AG04449 (cell line): ENCODE data around the gene MAP1B.

Experiments used
- CTCF ChIA-PET: fragments of 350-600 bp; formaldehyde crosslinking; extraction: SDS; loops from one replicate; lab custom pipeline; 2021; ENCODE audit warnings: antibody characterized with exemption; lab: Yijun Ruan, JAX
- POLR2A ChIA-PET: fragments of 400-600, 350-600 bp; formaldehyde crosslinking; extraction: SDS; loops from one replicate; lab custom pipeline; 2020; ENCODE audit warnings: antibody characterized with exemption, inconsistent platforms; lab: Yijun Ruan, JAX
- DNase-seq: peaks from one replicate; pipeline ENCODE4 v3.0.0-alpha.2; 2010; ENCODE audit warnings: low read depth, low spot score
- H3K4me3 ChIP-seq: 2 replicates; pipeline ENCODE4 v1.5.1; 2011; ENCODE audit warnings: low read depth, mild to moderate bottlenecking, control low read depth, low read length
- TF ChIP-seq, protein P1 (sequence below): IDR thresholded peaks from one replicate; pipeline ENCODE4 v1.5.1; 2011; ENCODE audit warnings: mild to moderate bottlenecking, moderate library complexity, low read length, control low read depth, inconsistent platforms; ENCODE audit not compliant: insufficient read depth; ENCODE audit errors: missing control alignments

The MAP1B gene

DNA sequence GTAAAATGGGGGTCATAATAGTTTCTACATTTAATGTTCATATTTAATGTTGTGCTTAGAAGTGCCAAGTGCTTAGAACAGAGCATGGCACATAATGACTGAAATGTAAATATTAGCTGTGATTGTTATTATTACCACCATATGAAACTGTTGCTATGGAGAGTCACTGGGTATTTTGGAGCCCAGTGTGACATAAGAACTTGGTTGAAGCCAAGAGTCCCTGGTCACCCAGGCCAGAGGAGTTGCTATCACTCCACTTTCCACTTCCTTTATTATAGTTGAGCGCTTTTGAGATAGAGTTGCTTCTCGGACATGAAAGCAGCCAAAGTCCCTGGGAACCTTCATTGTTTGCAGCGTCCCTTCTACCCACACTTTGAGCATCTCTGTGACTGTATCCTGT lies 77.1 kb downstream of the MAP1B start:
- CTCF ChIA-PET, result interaction anchor here (1.6 kb wide), 1 partner anchor 124 kb away, joined by 4 read pairs; no protein-coding TSS in a partner anchor
- DNase-seq, result no peak
- no peak overlapping the region for H3K4me3 ChIP-seq
- TF ChIP-seq, protein P1, sequence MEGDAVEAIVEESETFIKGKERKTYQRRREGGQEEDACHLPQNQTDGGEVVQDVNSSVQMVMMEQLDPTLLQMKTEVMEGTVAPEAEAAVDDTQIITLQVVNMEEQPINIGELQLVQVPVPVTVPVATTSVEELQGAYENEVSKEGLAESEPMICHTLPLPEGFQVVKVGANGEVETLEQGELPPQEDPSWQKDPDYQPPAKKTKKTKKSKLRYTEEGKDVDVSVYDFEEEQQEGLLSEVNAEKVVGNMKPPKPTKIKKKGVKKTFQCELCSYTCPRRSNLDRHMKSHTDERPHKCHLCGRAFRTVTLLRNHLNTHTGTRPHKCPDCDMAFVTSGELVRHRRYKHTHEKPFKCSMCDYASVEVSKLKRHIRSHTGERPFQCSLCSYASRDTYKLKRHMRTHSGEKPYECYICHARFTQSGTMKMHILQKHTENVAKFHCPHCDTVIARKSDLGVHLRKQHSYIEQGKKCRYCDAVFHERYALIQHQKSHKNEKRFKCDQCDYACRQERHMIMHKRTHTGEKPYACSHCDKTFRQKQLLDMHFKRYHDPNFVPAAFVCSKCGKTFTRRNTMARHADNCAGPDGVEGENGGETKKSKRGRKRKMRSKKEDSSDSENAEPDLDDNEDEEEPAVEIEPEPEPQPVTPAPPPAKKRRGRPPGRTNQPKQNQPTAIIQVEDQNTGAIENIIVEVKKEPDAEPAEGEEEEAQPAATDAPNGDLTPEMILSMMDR, result no peak
- POLR2A ChIA-PET, result no interaction called here

DNA sequence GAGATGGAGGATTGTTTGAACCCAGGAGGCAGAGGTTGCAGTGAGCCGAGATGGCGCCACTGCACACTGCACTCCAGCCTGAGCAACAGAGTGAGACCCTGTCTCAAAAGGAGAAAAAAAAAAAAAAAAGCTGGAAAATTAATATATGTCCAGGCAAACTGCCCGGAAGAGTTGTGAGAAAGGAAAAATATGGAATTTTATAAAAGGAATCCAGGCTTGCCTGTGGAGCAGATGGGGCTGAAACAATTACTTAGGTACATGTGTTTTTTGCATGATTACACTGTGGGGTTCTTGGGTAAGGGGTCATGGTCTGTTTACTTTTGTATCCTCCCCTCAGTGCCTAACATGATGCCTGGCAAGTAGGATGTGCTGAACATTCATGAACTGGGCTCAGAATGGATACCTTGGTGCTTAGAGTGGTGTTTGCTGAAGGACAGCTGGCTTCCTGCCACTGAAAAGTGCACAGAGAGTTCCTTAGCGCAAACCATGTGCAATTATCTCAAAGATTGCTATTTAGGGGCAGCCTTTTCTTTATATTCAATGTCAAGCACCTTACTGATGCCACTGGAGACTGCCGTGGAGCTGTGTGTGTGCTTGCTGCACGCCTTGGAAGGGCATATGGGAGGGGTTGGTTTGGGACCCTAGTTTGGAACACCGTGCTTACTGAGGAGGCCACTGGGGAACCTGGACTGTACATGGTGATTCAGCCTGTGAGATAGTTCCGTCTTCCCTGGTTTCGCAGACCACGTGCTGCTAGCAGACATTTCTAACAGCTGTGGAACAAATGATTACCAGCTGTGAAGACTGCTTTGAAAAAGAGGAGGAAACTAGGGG lies 78.4 kb downstream of the MAP1B start:
- H3K4me3 ChIP-seq, result no peak overlapping the region
- POLR2A ChIA-PET, result no interaction called here
- CTCF ChIA-PET, result no interaction called here
- DNase-seq, result no peak
- TF ChIP-seq, protein P1, result no peak

DNA sequence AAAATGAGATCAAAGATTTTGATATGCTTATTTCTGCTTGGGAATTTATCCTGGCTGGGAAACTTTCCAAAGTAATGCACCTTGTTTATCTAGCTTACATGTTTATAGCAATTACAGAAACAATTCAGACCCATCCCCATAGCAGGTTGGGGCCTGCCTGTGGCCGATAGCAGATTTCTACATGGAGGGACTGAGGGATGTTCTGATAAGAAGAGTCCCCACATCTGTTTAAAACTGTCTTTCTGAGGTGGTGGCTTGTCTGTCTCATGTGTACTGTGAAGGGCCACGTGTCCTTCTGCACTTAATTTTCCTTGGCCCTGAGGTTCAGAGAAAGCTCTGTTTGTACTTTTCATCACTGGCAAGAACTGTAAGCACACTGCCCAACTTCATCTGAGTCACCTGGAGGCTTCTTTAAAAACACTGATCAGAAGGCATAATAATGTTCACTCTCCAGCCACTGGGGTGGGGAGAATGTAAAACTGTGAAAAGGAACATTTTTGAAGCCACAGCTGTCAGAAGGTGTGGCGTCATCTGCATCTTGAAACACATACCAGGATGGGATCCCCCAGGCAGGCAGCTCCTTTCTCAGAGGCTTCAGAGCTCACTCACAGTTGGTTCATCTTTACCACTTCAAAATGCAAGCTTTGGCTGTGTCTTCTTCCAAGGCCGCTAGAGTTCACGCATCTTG lies 80.3 kb downstream of the MAP1B start:
- TF ChIP-seq, protein P1, result no peak
- ChIA-PET POLR2A (no interaction called here), CTCF (interaction anchor here (1.2 to 1.4 kb wide), 2 partner anchors 21 to 121 kb away, joined by 3 to 4 read pairs; no protein-coding TSS in a partner anchor)
- DNase-seq, result no peak
- no peak overlapping the region for H3K4me3 ChIP-seq

DNA sequence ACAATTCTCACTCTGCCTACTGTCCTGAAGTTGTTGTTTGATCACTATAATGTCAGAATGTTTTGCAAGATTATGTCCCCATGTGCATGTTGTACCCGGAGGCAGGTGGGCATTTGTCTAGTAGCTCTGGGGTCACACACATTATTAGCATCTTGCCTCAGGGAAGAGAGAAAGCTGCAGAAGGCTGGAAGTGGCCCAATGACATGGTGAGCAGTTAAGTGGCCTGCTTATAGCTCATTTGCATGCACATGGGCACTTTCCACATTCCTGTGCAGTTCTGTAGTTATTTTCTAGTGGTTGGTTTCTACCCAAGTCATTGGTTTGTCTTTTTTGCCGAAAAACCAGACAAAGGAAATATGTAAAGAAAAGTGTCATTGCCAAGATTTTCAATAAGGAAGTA lies 80.9 kb downstream of the MAP1B start:
- POLR2A ChIA-PET, result interaction anchor here (1.0 to 1.1 kb wide), 2 partner anchors 9 to 120 kb away, joined by 3 read pairs; no protein-coding TSS in a partner anchor
- TF ChIP-seq, protein P1, result no peak

DNA sequence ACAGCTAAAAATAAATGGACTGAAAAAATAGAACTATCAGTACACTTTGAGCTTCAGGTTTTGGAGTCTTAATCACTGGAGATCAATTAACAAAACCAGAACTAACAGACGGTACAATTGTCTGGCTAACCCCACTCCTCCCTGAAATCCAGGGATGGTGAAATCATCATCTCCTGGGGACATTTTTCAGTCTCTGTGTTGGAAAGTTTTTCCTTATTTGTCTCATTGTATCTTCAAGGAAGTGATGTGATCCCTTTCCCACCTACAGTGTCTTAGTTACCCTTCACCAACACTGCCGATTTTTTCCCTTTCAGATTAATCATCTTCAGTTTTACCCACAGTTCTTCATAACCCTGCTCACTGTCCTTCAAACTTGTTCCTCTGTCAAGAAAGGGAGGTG lies 81.9 kb downstream of the MAP1B start:
- H3K4me3 ChIP-seq, result no peak overlapping the region
- TF ChIP-seq, protein P1, result no peak
- no peak for DNase-seq
- ChIA-PET POLR2A (interaction anchor here (1.0 to 1.1 kb wide), 2 partner anchors 10 to 119 kb away, joined by 3 read pairs; no protein-coding TSS in a partner anchor), CTCF (interaction anchor here (1.2 kb wide), 1 partner anchor 23 kb away, joined by 3 read pairs; no protein-coding TSS in a partner anchor)

More for the DNA sequence above, 80.9 kb downstream of the MAP1B start:
- no peak for DNase-seq
- no peak overlapping the region for H3K4me3 ChIP-seq
- CTCF ChIA-PET, result interaction anchor here (1.2 to 1.4 kb wide), 2 partner anchors 22 to 121 kb away, joined by 3 to 4 read pairs; no protein-coding TSS in a partner anchor

DNA sequence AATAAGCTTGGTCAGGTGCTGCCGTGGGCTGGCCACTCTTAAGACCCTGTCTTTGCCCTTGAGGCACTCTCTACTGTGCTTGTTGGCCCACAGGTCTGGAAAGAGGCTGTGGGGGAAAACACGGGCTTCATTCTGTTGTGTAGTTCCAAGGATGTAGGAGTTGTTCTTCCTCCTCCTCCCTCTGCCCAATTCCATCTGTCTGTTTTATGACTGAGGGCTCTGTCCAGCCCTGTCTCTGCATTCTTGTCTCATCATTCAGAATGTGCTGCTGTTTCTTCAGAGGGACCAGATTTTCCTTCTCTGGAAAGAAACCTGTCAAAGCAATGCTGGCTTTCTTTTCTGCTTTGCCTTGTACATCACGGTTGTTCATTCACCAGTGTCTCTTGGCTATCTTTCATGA lies 84.1 kb downstream of the MAP1B start:
- POLR2A ChIA-PET, result no interaction called here
- CTCF ChIA-PET, result interaction anchor here (1.3 kb wide), 1 partner anchor 8 kb away, joined by 3 read pairs; no protein-coding TSS in a partner anchor
- TF ChIP-seq, protein P1, result no peak
- no peak for DNase-seq
- H3K4me3 ChIP-seq, result no peak overlapping the region
